Measurements from ENCODE around the gene OR10H4.

GRCh38 chr19:15934332-15935078, 14.3 kb upstream of the OR10H4 start, which contains the start of gene CYP4F11:
- TF ChIP-seq MXI1 (IDR thresholded peaks at IDR 0.05; ENCODE audit: borderline replicate concordance, low read depth, low read length) (no peak), CTCF (conservative IDR thresholded peaks at IDR 0.05; ENCODE audit: low read depth, low read length) (no peak), RAD21 (IDR thresholded peaks at IDR 0.05; ENCODE audit: low read length) (no peak), POLR2A (IDR thresholded peaks at IDR 0.05; ENCODE audit: low read depth, low read length) (no peak), RCOR1 (IDR thresholded peaks at IDR 0.05; ENCODE audit: insufficient replicate concordance, low read length) (no peak), USF2 (IDR thresholded peaks at IDR 0.05; ENCODE audit: low read depth, low read length) (no peak), SMC3 (IDR thresholded peaks at IDR 0.05; ENCODE audit: low read depth, low read length) (no peak)
